SH-SY5Y (cell line): ENCODE results near the gene ZACN.

ENCODE experiments used
- GATA2 ChIP-seq: IDR thresholded peaks from 2 replicates; pipeline ENCODE4 v1.6.1; 2011; ENCODE audit warnings: mild to moderate bottlenecking, low read depth, low read length
- GATA3 ChIP-seq: IDR thresholded peaks from 2 replicates; pipeline ENCODE4 v1.6.1; 2011; ENCODE audit warnings: low read depth, mild to moderate bottlenecking, low read length, moderate library complexity

Gene ZACN

GRCh38 chr17:76125391-76125675, 46.4 kb downstream of the ZACN start:
- TF ChIP-seq GATA3 (no peak), GATA2 (no peak)

GRCh38 chr17:76125922-76126321, 46.9 kb downstream of the ZACN start:
- no peak for TF ChIP-seq GATA3
- TF ChIP-seq GATA2, result no peak

GRCh38 chr17:76130473-76130872, 51.5 kb downstream of the ZACN start:
- TF ChIP-seq GATA3, result no peak
- no peak for TF ChIP-seq GATA2

DNA sequence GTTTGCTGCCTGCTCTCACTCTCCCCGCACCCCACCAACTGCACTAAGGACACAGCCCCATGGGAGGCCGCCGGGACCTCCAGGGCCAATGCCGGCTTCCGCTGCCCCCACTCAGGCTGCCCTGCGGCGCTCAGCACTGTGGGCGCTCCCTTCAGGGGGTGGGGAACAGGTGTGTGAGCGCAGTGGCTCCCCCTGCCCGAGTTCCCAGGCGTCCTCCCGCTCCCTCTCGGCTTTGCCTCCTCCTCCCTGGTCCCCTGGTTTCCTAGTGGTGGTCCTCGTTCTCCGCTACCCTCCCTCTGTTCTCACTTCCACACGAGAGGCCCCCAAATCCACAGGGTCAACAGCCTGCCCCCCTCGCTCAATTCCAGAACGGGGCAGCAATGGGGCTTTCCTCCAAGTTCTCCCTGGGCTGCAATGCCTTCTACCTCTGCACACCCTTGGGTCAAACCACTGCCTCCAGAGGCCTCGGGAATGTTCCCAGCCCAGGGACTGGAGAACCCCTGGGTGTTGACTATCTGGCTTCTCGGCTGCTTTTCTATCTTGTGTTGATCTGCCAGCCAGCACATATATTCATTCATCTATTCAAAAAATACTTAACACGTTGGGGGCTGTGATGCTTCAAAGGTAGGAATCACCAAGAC, 52.2 kb downstream of the ZACN start:
- TF ChIP-seq GATA3, result no peak
- no peak for TF ChIP-seq GATA2

- TF ChIP-seq GATA3 (no peak), GATA2 (no peak)
Measured at GRCh38 chr17:76131692-76132573, 53.0 kb downstream of the ZACN start.
